Nephron (organoid): ENCODE data around the gene USP37.

Experiments used
- H3K27ac Mint-ChIP-seq, 3 experiments: 2 replicates each; pipeline ENCODE4 v1.8.0; 2020; ENCODE audit warnings: mixed read lengths in 3 of 3, mild to moderate bottlenecking in 2 of 3, moderate library complexity in 1 of 3
- H3K27me3 Mint-ChIP-seq: 2 replicates; pipeline ENCODE4 v1.8.0; 2021; ENCODE audit warnings: low read depth, mild to moderate bottlenecking, moderate library complexity, mixed read lengths
- H3K36me3 Mint-ChIP-seq: 2 replicates; pipeline ENCODE4 v1.8.0; 2020; ENCODE audit warnings: low read depth, mixed read lengths
- H3K4me1 Mint-ChIP-seq: 2 replicates; pipeline ENCODE4 v1.8.0; 2020; ENCODE audit warnings: mixed read lengths
- H3K4me3 Mint-ChIP-seq, 3 experiments: 2 replicates each; pipeline ENCODE4 v1.8.0; 2020; ENCODE audit warnings: mild to moderate bottlenecking in 3 of 3, mixed read lengths in 3 of 3, moderate library complexity in 2 of 3
- H3K9me3 Mint-ChIP-seq: 2 replicates; pipeline ENCODE4 v1.8.0; 2020; ENCODE audit warnings: mixed read lengths
- CTCF ChIP-seq, 3 experiments: fragments of 200-600 bp; sonication (generic); IDR thresholded peaks; one replicate each; pipeline ENCODE4 v1.5.0; 2021; ENCODE audit warnings: antibody characterized with exemption in 3 of 3; ENCODE audit not compliant: unreplicated experiment in 3 of 3

Gene USP37

GRCh38 chr2:218405746-218406208 is 162.4 kb downstream of the USP37 start:
- Mint-ChIP-seq H3K9me3 (no peaks in the 10 kb centered on the region), H3K4me1 (peaks cover 43% of the 10 kb centered on the region)

DNA sequence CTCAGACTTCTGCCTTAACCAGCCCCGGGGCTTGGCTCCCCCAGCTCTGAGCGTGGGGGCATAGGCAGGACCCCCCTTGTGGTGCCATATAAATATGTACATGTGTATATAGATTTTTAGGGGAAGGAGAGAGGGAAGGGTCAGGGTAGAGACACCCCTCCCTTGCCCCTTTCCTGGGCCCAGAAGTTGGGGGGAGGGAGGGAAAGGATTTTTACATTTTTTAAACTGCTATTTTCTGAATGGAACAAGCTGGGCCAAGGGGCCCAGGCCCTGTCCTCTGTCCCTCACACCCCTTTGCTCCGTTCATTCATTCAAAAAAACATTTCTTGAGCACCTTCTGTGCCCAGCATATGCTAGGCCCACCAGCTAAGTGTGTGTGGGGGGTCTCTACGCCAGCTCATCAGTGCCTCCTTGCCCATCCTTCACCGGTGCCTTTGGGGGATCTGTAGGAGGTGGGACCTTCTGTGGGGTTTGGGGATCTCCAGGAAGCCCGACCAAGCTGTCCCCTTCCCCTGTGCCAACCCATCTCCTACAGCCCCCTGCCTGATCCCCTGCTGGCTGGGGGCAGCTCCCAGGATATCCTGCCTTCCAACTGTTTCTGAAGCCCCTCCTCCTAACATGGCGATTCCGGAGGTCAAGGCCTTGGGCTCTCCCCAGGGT is 162.9 kb downstream of the USP37 start:
- Mint-ChIP-seq H3K4me1 (peaks cover 43% of the 10 kb centered on the region), H3K36me3 (peaks cover 12% of the 10 kb centered on the region), H3K27ac (peak overlapping the region; percentile 95 to 98 (median 96)), H3K27me3 (no peaks in the 10 kb centered on the region), H3K4me3 (peak overlapping the region; percentile 81 to 85 (median 84)), H3K9me3 (no peaks in the 10 kb centered on the region)
- no peak for TF ChIP-seq CTCF (IDR thresholded peaks at IDR 0.05; ENCODE audit: unreplicated experiment in 3 of 3)

More at GRCh38 chr2:218405746-218406208, 162.4 kb downstream of the USP37 start:
- no peaks in the 10 kb centered on the region for H3K27me3 Mint-ChIP-seq
- peak overlapping the region; percentile 95 to 98 (median 96) for H3K27ac Mint-ChIP-seq
- peaks cover 12% of the 10 kb centered on the region for H3K36me3 Mint-ChIP-seq
- no peak for TF ChIP-seq CTCF (IDR thresholded peaks at IDR 0.05; ENCODE audit: unreplicated experiment in 3 of 3)
- H3K4me3 Mint-ChIP-seq = peak overlapping the region; percentile 81 to 85 (median 84)

DNA sequence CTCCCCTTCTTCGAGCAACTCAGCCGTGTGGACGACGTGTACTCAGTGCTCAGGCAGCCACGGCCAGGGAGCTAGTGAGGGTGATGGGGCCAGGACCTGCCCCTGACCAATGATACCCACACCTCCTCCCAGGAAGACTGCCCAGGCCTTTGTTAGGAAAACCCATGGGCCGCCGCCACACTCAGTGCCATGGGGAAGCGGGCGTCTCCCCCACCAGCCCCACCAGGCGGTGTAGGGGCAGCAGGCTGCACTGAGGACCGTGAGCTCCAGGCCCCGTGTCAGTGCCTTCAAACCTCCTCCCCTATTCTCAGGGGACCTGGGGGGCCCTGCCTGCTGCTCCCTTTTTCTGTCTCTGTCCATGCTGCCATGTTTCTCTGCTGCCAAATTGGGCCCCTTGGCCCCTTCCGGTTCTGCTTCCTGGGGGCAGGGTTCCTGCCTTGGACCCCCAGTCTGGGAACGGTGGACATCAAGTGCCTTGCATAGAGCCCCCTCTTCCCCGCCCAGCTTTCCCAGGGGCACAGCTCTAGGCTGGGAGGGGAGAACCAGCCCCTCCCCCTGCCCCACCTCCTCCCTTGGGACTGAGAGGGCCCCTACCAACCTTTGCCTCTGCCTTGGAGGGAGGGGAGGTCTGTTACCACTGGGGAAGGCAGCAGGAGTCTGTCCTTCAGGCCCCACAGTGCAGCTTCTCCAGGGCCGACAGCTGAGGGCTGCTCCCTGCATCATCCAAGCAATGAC is 163.6 kb downstream of the USP37 start:
- H3K27ac Mint-ChIP-seq = peak overlapping the region; percentile 95 to 98 (median 96)
- TF ChIP-seq CTCF (IDR thresholded peaks at IDR 0.05; ENCODE audit: unreplicated experiment in 3 of 3) = no peak
- H3K4me3 Mint-ChIP-seq = peak overlapping the region; percentile 60 to 77 (median 61)
- H3K27me3 Mint-ChIP-seq = no peaks in the 10 kb centered on the region
- H3K9me3 Mint-ChIP-seq = no peaks in the 10 kb centered on the region
- peaks cover 12% of the 10 kb centered on the region for H3K36me3 Mint-ChIP-seq
- peaks cover 43% of the 10 kb centered on the region for H3K4me1 Mint-ChIP-seq

DNA sequence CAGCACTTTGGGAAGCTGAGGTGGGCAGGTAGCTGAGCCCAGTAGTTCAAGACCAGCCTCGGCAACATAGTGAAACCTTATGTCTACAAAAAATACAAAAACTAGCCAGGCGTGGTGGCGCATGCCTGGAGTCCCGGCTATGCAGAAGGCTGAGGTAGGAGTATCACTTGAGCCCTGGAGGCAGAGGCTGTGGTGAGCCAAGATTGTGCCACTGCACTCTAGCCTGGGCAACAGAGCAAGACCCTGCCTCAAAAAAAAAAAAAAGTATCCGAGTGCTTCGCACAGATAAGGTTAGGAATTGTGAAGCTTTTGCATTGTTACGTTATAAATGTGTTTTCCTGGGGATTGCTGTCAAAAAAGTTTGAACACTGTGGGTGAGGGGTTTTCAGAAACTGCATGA is 164.3 kb downstream of the USP37 start:
- Mint-ChIP-seq H3K4me1 (peaks cover 43% of the 10 kb centered on the region), H3K4me3 (peak overlapping the region; percentile 60 to 77 (median 61))

GRCh38 chr2:218402911-218403411 is 165.2 kb downstream of the USP37 start:
- TF ChIP-seq CTCF (IDR thresholded peaks at IDR 0.05; ENCODE audit: unreplicated experiment in 3 of 3) = no peak
- Mint-ChIP-seq H3K9me3 (no peaks in the 10 kb centered on the region), H3K4me1 (peaks cover 43% of the 10 kb centered on the region), H3K27ac (peak overlapping the region in 2 of 3 experiments; percentile 76 to 98), H3K36me3 (peaks cover 12% of the 10 kb centered on the region), H3K4me3 (peak overlapping the region; percentile 60 to 77 (median 61)), H3K27me3 (peaks cover 3% of the 10 kb centered on the region)

More for the DNA sequence above, 164.3 kb downstream of the USP37 start:
- no peaks in the 10 kb centered on the region for H3K27me3 Mint-ChIP-seq
- H3K9me3 Mint-ChIP-seq = no peaks in the 10 kb centered on the region
- TF ChIP-seq CTCF (IDR thresholded peaks at IDR 0.05; ENCODE audit: unreplicated experiment in 3 of 3) = no peak
- H3K36me3 Mint-ChIP-seq = peaks cover 12% of the 10 kb centered on the region
- H3K27ac Mint-ChIP-seq = peak overlapping the region; percentile 76 to 98 (median 82)
